Heart right ventricle (tissue), 16 donors: ENCODE results near the gene FGR. TPM values are rescaled to one million over a fixed set of nuclear protein-coding genes. Genes with fewer than 3 reads are reported as not detected.

ENCODE experiments used
- ATAC-seq, 8 donors: fragments of 200-7000 bp; cut with Tn5 transposase; one replicate each; pipeline ENCODE4 v1.9.1; 2020; ENCODE audit warnings: mild to moderate bottlenecking in 8 of 8, moderate library complexity in 8 of 8, moderate number of reproducible peaks in 1 of 8
- DNase-seq, 2 donors: peaks; one replicate each; pipeline ENCODE4 v3.0.0-alpha.2; 2020
- H3K27ac ChIP-seq, 10 donors: fragments of 200-600 bp; sonication (generic) in 2 of 10; one replicate each; pipeline versions ENCODE4 v1.5.0 to v1.8.0; 2020 to 2022; ENCODE audit warnings: mild to moderate bottlenecking in 3 of 10
- H3K27me3 ChIP-seq, 7 donors: fragments of 200-600 bp; one replicate each; pipeline ENCODE4 v1.8.0; 2021 to 2022; ENCODE audit warnings: mild to moderate bottlenecking in 2 of 7
- H3K36me3 ChIP-seq, 9 donors: fragments of 200-600 bp; sonication (generic) in 1 of 9; one replicate each; pipeline versions ENCODE4 v1.5.0 to v1.8.0; 2020 to 2022; ENCODE audit warnings: mild to moderate bottlenecking in 2 of 9
- H3K4me1 ChIP-seq, 9 donors: fragments of 200-600 bp; sonication (generic) in 1 of 9; one replicate each; pipeline versions ENCODE4 v1.5.0 to v1.8.0; 2020 to 2022; ENCODE audit warnings: mild to moderate bottlenecking in 4 of 9
- H3K4me3 ChIP-seq, 10 donors: fragments of 200-600 bp; sonication (generic) in 2 of 10; one replicate each; pipeline versions ENCODE4 v1.5.0 to v1.8.0; 2020 to 2022; ENCODE audit warnings: mild to moderate bottlenecking in 7 of 10, moderate library complexity in 2 of 10
- H3K9me3 ChIP-seq, 11 donors: fragments of 200-600 bp in 10 of 11; sonication (generic) in 2 of 11; one replicate each; pipeline versions ENCODE4 v1.5.0 to v1.8.0; 2013 to 2022; ENCODE audit warnings: mild to moderate bottlenecking in 2 of 11, control low read depth in 1 of 11, moderate library complexity in 1 of 11
- WGBS, 2 donors: extraction: QIAGEN DNeasy Blood & Tissue Kit; methylation state at CpG; one replicate each; pipeline ENCODE4 v1.1.7; 2013; ENCODE audit warnings: inconsistent platforms in 1 of 2; 5-methylcytosine and 5-hydroxymethylcytosine counted together
- intact Hi-C, 10 donors: fragments of 100-400 bp; cut with DNase I; formaldehyde crosslinking; loops; one replicate each; pipeline versions ENCODE4 v1.11.1 to v1.14.2; 2022
- polyA plus RNA-seq, 2 donors: library from polyadenylated mRNA; stranded (reverse); fragments of 200-250 nt; gene quantifications; one replicate each; pipeline ENCODE4 v1.2.3, GENCODE V29; 2013
- total RNA-seq, 10 donors: library from RNA; stranded (reverse); fragmentation: NEBNext Ultra II Directional in 3 of 10; extraction: Animal tissue kit (Norgen Biotek cat#: 25700) in 3 of 10; gene quantifications; one replicate each; pipeline versions ENCODE4 v1.2.1 to v1.2.4, GENCODE V29; 2021 to 2023
- TF ChIP-seq, protein P1 (sequence below), 9 donors: fragments of 200-600 bp; sonication (generic) in 2 of 9; IDR thresholded peaks; one replicate each; pipeline versions ENCODE4 v1.5.0 to v1.8.0; 2021 to 2022; ENCODE audit warnings: antibody characterized with exemption in 9 of 9, mild to moderate bottlenecking in 5 of 9, moderate library complexity in 1 of 9
- donor health status: Arrhythmogenic right ventricular cardiomyopathy.
- donor health status: ischemic (EF 13 %, LVEDD 7.1; RV severe dilation, severe dysfunction).
- donor health status: healthy with polysubstance abuse.
- donor health status: DM: no; HTN: yes; CAD: no.
- donor health status: DM: no; HTN: no; CAD: no.
- donor health status: ischemic (EF 25% LVEDD 6.9; RV normal size, moderate dysfunction).
- donor health status: ischemic (EF 25% LVEDD 5.7; RV mildly dilated, moderate dysfunction).
- donor health status: healthy.
- donor health status: DM: yes; HTN: yes; CAD: no.
- donor health status: Ischemic cardiomyopathy.
- donor health status: ischemic (EF 35%, LVEDD 5.7; RV mildly dilated, moderate dysfunction).
- donor health status: nonischemic (EF 11% LVEDD 7.7; RV severe dilation, severe dysfunction).
- donor health status: DM: yes; HTN: yes; CAD: no.
- donor health status: PGD.
- donor health status: ischemic (EF 29% LVEDD 5.4; RV normal size, mild dysfunction).
- donor health status: nonischemic (EF 23%, LVEDD 6.1; RV moderate dilation, normal function).

Gene FGR
- total and polyA plus RNA-seq, 12 donors = 1.4 to 11.0 (median 3.2) TPM

DNA sequence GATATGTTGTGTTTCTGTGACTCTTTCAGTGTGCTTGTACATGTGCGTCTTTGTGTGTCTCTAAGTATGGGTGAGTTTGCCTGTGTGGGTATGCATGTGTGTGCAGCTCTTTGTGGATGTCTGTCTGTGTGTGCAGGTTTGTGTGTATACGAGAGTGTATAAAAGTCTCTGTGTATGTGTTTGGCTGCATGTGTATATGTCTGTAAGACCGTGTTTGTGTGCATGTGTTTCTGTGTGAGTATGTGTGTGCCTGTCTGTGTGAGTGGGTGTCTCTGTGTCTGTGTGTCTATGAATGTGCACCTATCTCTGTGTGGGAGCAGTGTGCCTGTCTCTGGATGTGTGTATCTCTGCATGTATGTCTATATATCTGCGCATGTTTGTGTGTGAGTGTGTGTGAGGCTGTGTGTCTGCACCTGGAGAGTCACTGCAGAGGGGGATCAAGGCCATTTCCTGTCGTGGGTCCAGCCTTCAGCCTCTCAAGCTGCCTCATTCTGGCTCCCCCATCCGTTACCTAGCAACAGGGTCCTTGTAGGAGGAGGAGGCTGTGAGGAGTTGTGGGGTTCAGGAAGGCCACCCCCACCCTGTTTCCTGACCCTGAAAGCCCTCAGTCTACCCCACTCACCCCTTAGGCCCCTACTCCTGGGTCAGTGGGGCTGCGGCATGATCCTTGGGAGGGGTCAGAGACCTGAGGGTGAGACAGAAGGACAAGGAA lies 10.4 kb downstream of the FGR start:
- ATAC-seq (peak in 3 of 8 donors; percentile 5 to 32 (median 28)), DNase-seq (no peak)
- H3K9me3 ChIP-seq = no peaks in the 10 kb centered on the region
- H3K4me1 ChIP-seq = peaks cover 0 to 97% (median 18%) of the 10 kb centered on the region in 9 donors
- H3K36me3 ChIP-seq = peaks cover 0 to 25% (median 0%) of the 10 kb centered on the region in 9 donors
- intact Hi-C loops = no loop called here
- H3K4me3 ChIP-seq = peak overlapping the region in 1 of 10 donors; percentile 40
- TF ChIP-seq, protein P1, sequence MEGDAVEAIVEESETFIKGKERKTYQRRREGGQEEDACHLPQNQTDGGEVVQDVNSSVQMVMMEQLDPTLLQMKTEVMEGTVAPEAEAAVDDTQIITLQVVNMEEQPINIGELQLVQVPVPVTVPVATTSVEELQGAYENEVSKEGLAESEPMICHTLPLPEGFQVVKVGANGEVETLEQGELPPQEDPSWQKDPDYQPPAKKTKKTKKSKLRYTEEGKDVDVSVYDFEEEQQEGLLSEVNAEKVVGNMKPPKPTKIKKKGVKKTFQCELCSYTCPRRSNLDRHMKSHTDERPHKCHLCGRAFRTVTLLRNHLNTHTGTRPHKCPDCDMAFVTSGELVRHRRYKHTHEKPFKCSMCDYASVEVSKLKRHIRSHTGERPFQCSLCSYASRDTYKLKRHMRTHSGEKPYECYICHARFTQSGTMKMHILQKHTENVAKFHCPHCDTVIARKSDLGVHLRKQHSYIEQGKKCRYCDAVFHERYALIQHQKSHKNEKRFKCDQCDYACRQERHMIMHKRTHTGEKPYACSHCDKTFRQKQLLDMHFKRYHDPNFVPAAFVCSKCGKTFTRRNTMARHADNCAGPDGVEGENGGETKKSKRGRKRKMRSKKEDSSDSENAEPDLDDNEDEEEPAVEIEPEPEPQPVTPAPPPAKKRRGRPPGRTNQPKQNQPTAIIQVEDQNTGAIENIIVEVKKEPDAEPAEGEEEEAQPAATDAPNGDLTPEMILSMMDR (IDR thresholded peaks at IDR 0.05) = no peak
- peak overlapping the region in 1 of 10 donors; percentile 80 for H3K27ac ChIP-seq
- 70 to 72% methylated on average over 7 of the region's 7 CpGs for WGBS, 2 donors
- no peaks in the 10 kb centered on the region for H3K27me3 ChIP-seq

DNA sequence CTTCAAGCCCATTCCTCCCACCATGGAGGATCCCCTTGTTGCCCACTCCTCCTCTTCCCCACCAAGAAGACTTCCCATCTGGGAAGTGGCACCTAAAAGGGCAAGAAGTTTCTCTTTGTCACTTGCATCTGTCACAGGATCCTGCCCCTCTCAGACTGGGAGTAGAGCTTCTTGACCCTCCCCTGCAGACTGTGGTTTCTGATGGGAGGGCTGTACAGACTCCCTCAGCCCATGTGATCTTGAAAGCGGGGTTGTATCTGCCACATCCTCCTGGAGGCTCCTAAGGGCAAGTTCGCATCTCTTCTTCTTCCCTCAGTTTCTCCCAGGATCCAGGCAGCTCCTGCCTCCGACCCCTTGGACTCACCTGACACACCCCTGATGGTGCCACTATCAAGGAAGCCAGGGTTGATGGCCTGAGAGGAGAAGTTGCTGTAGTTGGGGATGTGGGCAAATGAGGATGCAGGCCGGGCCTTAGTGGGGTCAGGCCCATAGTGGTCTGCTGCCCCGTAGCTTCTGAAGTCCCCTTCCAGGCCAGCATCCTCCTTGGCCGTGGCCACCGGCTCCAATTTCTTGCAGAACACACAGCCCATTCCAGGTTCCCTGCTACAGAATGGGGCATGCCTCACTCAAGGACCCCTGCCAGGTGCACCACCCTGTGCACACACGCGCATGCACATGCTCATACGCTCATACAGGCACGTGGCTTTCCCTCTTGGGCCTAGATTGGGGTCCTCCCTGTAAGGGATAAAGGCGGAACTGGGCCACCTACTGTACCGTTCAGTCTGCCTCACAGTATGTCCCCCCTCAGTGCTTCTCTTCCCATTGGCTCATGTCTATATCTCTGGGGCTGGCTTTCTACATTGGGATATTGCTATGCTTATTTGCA lies 11.4 kb downstream of the FGR start:
- 94 to 95% methylated on average over 13 of the region's 13 CpGs for WGBS, 2 donors
- TF ChIP-seq, protein P1 (IDR thresholded peaks at IDR 0.05) = no peak
- no peak for DNase-seq
- no peaks in the 10 kb centered on the region for H3K9me3 ChIP-seq
- peaks cover 0 to 29% (median 0%) of the 10 kb centered on the region in 9 donors for H3K36me3 ChIP-seq
- intact Hi-C loops = no loop called here
- peak overlapping the region in 1 of 10 donors; percentile 36 for H3K27ac ChIP-seq
- peak overlapping the region in 1 of 10 donors; percentile 3 for H3K4me3 ChIP-seq
- H3K4me1 ChIP-seq = peaks cover 0 to 96% (median 8%) of the 10 kb centered on the region in 9 donors
- no peak for ATAC-seq
- no peaks in the 10 kb centered on the region for H3K27me3 ChIP-seq

DNA sequence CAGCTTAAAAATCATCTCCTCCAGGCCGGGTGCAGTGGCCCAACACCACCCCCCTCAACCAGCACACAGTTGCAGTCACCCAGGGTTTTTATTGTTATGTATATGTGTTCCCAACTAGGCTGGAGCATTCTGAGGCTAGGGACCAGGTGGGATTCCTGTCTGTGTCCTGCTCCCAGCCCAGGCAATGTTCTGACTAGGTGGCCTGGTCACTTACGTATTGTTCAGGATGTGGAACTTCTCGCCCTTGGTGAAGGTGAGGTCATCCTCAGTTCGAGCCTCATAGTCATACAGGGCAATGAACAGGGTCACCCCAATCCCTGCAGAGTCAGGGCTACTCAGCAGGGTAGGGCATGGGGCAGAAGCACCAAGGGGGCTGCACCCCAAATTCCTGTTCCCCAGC lies 12.2 kb downstream of the FGR start:
- H3K27ac ChIP-seq = peak overlapping the region in 1 of 10 donors; percentile 36
- ATAC-seq (no peak), DNase-seq (no peak)
- H3K4me3 ChIP-seq = no peak overlapping the region
- H3K36me3 ChIP-seq = peaks cover 0 to 29% (median 0%) of the 10 kb centered on the region in 9 donors
- intact Hi-C loops = no loop called here
- TF ChIP-seq, protein P1 (IDR thresholded peaks at IDR 0.05) = no peak
- H3K4me1 ChIP-seq = peaks cover 0 to 98% (median 6%) of the 10 kb centered on the region in 9 donors
- no peaks in the 10 kb centered on the region for H3K27me3 ChIP-seq
- WGBS, 2 donors = 82 to 87% methylated on average over 4 of the region's 4 CpGs
- no peaks in the 10 kb centered on the region for H3K9me3 ChIP-seq
